ENCODE results near the gene TKT. TPM values are rescaled to one million over a fixed set of nuclear protein-coding genes. Genes with fewer than 3 reads are reported as not detected.

The TKT gene
- total and polyA plus RNA-seq, 4 donors: 18.1 to 202 (median 129) TPM

DNA sequence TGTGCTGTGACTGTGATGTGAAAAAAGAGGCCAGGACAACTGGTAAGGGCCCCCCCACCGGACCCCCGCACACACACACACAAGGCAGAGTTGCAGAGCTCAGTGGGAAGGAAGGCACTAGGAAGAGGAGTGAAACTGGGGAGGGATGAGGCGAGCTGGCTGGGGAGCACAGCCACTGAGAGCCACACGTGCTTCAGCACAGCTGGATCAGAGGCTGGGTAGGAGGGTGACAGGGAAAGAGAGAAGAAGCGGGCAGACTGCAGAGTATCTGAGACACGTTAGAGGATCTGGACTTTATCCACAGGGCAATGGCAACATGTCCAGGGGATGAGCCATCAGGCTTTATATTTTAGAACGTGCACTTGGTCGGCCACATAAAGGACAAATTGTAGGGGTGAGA is 38.0 kb upstream of the TKT start:
- 95% methylated on average over 8 of the region's 8 CpGs for WGBS

DNA sequence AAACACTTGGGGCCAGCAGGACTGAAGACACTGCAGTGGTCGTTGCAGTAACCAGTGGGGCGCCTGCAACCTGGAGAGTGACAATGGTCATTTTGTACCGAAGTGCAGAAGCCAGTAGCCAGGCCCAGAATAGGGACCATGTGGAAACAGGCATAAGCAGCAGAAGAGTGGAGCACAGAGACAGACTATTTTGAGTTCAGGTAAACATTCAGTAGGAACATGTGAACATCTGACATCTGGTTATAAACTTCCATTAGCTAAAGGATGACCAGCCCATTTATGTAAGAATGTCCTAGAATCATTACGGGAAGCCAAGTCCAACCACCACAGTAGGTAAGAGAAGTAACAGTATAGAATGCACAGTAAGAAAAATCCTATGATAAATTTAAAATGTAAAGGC is 32.4 kb upstream of the TKT start:
- Histone ChIP-seq H3K4me1 (ENCODE audit: control insufficient read depth in 4 of 4, insufficient read depth in 4 of 4, low read length in 3 of 4) (no peaks in the 10 kb centered on the region), H3K9ac (ENCODE audit: low read depth in 1 of 2, low read length in 2 of 2) (no peak overlapping the region), H3K27me3 (ENCODE audit: control insufficient read depth in 4 of 4, insufficient read depth in 4 of 4, low read length in 3 of 4) (no peaks in the 10 kb centered on the region), H3K4me3 (ENCODE audit: low read depth in 1 of 3, low read length in 3 of 3) (no peak overlapping the region), H3K36me3 (ENCODE audit: control insufficient read depth in 4 of 4, insufficient read depth in 3 of 4, low read depth in 1 of 4, low read length in 3 of 4) (peaks cover 2 to 51% (median 26%) of the 10 kb centered on the region in 4 donors), H3K27ac (ENCODE audit: low read depth in 1 of 2, low read length in 2 of 2) (no peak overlapping the region), H3K9me3 (ENCODE audit: control insufficient read depth in 4 of 4, low read length in 3 of 4) (no peaks in the 10 kb centered on the region)
- DNase-seq (ENCODE audit: low spot score): no peak
- 87% methylated on average over 4 of the region's 4 CpGs for WGBS
- TF ChIP-seq EGR1 (IDR thresholded peaks at IDR 0.05; ENCODE audit: low read depth in 2 of 2) (no peak), YY1 (IDR thresholded peaks at IDR 0.05) (no peak), SP1 (IDR thresholded peaks at IDR 0.05) (no peak), FOXA2 (IDR thresholded peaks at IDR 0.05) (no peak), HNF4A (conservative IDR thresholded peaks at IDR 0.05) (no peak), TAF1 (conservative IDR thresholded peaks at IDR 0.05) (no peak), GABPA (IDR thresholded peaks at IDR 0.05 in 1 of 2, conservative IDR thresholded peaks at IDR 0.05 in 1 of 2) (no peak), FOXA1 (IDR thresholded peaks at IDR 0.05) (no peak), JUND (IDR thresholded peaks at IDR 0.05) (no peak), RAD21 (IDR thresholded peaks at IDR 0.05) (no peak), RXRA (IDR thresholded peaks at IDR 0.05) (no peak), HNF4G (IDR thresholded peaks at IDR 0.05) (no peak), NR2F2 (IDR thresholded peaks at IDR 0.05) (no peak)
- TF ChIP-seq, protein P1, sequence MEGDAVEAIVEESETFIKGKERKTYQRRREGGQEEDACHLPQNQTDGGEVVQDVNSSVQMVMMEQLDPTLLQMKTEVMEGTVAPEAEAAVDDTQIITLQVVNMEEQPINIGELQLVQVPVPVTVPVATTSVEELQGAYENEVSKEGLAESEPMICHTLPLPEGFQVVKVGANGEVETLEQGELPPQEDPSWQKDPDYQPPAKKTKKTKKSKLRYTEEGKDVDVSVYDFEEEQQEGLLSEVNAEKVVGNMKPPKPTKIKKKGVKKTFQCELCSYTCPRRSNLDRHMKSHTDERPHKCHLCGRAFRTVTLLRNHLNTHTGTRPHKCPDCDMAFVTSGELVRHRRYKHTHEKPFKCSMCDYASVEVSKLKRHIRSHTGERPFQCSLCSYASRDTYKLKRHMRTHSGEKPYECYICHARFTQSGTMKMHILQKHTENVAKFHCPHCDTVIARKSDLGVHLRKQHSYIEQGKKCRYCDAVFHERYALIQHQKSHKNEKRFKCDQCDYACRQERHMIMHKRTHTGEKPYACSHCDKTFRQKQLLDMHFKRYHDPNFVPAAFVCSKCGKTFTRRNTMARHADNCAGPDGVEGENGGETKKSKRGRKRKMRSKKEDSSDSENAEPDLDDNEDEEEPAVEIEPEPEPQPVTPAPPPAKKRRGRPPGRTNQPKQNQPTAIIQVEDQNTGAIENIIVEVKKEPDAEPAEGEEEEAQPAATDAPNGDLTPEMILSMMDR (IDR thresholded peaks at IDR 0.05; ENCODE audit: low read depth, low read length, missing input control): no peak
- TF ChIP-seq, protein P2, sequence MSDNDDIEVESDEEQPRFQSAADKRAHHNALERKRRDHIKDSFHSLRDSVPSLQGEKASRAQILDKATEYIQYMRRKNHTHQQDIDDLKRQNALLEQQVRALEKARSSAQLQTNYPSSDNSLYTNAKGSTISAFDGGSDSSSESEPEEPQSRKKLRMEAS (IDR thresholded peaks at IDR 0.05): no peak
- TF ChIP-seq, protein P3, sequence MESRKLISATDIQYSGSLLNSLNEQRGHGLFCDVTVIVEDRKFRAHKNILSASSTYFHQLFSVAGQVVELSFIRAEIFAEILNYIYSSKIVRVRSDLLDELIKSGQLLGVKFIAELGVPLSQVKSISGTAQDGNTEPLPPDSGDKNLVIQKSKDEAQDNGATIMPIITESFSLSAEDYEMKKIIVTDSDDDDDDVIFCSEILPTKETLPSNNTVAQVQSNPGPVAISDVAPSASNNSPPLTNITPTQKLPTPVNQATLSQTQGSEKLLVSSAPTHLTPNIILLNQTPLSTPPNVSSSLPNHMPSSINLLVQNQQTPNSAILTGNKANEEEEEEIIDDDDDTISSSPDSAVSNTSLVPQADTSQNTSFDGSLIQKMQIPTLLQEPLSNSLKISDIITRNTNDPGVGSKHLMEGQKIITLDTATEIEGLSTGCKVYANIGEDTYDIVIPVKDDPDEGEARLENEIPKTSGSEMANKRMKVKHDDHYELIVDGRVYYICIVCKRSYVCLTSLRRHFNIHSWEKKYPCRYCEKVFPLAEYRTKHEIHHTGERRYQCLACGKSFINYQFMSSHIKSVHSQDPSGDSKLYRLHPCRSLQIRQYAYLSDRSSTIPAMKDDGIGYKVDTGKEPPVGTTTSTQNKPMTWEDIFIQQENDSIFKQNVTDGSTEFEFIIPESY (IDR thresholded peaks at IDR 0.05): no peak
- TF ChIP-seq, protein P4, sequence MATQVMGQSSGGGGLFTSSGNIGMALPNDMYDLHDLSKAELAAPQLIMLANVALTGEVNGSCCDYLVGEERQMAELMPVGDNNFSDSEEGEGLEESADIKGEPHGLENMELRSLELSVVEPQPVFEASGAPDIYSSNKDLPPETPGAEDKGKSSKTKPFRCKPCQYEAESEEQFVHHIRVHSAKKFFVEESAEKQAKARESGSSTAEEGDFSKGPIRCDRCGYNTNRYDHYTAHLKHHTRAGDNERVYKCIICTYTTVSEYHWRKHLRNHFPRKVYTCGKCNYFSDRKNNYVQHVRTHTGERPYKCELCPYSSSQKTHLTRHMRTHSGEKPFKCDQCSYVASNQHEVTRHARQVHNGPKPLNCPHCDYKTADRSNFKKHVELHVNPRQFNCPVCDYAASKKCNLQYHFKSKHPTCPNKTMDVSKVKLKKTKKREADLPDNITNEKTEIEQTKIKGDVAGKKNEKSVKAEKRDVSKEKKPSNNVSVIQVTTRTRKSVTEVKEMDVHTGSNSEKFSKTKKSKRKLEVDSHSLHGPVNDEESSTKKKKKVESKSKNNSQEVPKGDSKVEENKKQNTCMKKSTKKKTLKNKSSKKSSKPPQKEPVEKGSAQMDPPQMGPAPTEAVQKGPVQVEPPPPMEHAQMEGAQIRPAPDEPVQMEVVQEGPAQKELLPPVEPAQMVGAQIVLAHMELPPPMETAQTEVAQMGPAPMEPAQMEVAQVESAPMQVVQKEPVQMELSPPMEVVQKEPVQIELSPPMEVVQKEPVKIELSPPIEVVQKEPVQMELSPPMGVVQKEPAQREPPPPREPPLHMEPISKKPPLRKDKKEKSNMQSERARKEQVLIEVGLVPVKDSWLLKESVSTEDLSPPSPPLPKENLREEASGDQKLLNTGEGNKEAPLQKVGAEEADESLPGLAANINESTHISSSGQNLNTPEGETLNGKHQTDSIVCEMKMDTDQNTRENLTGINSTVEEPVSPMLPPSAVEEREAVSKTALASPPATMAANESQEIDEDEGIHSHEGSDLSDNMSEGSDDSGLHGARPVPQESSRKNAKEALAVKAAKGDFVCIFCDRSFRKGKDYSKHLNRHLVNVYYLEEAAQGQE (IDR thresholded peaks at IDR 0.05): no peak
- TF ChIP-seq, protein P5, sequence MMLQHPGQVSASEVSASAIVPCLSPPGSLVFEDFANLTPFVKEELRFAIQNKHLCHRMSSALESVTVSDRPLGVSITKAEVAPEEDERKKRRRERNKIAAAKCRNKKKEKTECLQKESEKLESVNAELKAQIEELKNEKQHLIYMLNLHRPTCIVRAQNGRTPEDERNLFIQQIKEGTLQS (IDR thresholded peaks at IDR 0.05): no peak

More for the DNA sequence above, 38.0 kb upstream of the TKT start:
- H3K9me3 ChIP-seq (ENCODE audit: control insufficient read depth in 4 of 4, low read length in 3 of 4): no peaks in the 10 kb centered on the region
- H3K4me3 ChIP-seq (ENCODE audit: low read depth in 1 of 3, low read length in 3 of 3): no peak overlapping the region
- no peak overlapping the region for H3K27ac ChIP-seq (ENCODE audit: low read depth in 1 of 2, low read length in 2 of 2)
- DNase-seq (ENCODE audit: low spot score): no peak
- no peak overlapping the region for H3K9ac ChIP-seq (ENCODE audit: low read depth in 1 of 2, low read length in 2 of 2)
- H3K27me3 ChIP-seq (ENCODE audit: control insufficient read depth in 4 of 4, insufficient read depth in 4 of 4, low read length in 3 of 4): no peaks in the 10 kb centered on the region
- H3K36me3 ChIP-seq (ENCODE audit: control insufficient read depth in 4 of 4, insufficient read depth in 3 of 4, low read depth in 1 of 4, low read length in 3 of 4): peaks cover 2 to 22% (median 4%) of the 10 kb centered on the region in 4 donors
- TF ChIP-seq NR2F2 (IDR thresholded peaks at IDR 0.05) (no peak), HNF4G (IDR thresholded peaks at IDR 0.05) (no peak), FOXA2 (IDR thresholded peaks at IDR 0.05) (no peak), RAD21 (IDR thresholded peaks at IDR 0.05) (no peak), YY1 (IDR thresholded peaks at IDR 0.05) (no peak), GABPA (IDR thresholded peaks at IDR 0.05 in 1 of 2, conservative IDR thresholded peaks at IDR 0.05 in 1 of 2) (no peak), FOXA1 (IDR thresholded peaks at IDR 0.05) (no peak)
- TF ChIP-seq, protein P5 (IDR thresholded peaks at IDR 0.05): no peak
- H3K4me1 ChIP-seq (ENCODE audit: control insufficient read depth in 4 of 4, insufficient read depth in 4 of 4, low read length in 3 of 4): no peaks in the 10 kb centered on the region

Measured in liver (tissue), 9 donors.